Stimulated activated CD8-positive, alpha-beta memory T cell treated with anti-CD3 and anti-CD28 coated beads, Interleukin-15, amount 100 ng/mL, for 1 hour (primary cell): Measurements from ENCODE around the gene TMEM120A.

Source experiments
- DNase-seq: peaks from one replicate; pipeline ENCODE4 v3.0.0-alpha.2; 2020; ENCODE audit warnings: low read depth

Gene TMEM120A

DNA sequence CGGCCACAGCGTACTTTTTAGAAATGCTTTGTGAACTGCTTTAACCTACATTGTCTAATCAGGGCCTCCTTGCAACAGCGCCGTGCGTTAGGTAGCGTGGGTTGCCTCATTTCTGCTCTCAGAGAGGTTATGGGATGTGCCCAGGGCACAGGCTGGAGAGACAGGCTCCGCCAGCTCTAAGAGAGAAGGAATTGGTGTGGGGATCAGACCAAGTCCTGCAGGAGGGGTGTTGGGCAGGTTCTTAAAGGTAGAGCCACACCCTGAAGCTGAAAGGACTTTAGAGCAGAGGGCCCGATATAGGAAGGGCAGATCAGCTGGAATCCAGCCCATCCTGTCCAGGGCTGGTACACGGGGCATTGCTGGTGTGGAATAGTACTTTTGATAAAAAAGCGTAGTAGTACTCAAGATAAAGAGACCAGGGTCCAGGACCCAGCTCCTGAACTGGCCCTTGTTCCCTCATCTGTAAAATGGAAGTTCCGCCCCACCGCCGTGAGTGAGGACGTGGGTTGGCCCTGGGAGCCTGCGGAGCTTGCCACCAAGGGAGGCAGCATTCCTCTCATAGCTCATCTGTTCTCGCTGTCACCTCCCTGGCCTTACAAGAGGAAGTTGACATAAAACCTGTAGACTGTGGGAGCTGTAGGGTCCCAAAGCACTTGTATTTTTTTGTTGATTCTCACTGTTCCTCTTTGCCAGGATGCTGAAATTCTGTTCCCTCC is 37.2 kb downstream of the TMEM120A start:
- DNase-seq: no peak

DNA sequence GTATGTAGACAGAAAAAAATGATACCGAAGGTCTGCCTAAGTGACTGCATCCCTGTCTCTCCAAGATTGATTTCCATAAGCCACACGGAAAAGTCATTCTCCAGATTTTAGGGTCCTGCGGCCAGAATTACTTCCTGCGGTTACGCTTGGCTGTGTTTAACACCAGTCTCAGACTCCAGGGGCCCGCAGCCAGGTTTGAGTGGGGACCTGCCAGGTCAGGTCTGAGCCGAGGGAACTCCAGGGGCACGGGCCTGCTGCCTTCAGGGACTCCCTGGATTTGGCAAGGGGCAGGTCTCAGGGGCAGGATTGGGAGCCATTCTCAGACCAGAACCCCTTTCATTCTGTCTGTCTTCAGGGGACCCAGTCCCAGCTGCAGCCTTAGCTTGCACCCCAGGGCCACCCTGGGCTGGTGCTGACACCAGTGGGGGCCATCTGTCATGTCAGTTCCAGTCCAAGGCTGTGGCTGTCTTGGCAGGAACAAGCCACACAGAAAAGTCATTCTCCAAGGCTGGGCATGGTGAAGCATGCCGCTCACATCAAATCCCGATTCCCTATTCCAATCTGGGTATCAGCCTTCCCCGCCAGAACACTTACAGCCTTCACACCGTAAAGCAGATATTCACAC is 39.0 kb downstream of the TMEM120A start:
- no peak for DNase-seq

DNA sequence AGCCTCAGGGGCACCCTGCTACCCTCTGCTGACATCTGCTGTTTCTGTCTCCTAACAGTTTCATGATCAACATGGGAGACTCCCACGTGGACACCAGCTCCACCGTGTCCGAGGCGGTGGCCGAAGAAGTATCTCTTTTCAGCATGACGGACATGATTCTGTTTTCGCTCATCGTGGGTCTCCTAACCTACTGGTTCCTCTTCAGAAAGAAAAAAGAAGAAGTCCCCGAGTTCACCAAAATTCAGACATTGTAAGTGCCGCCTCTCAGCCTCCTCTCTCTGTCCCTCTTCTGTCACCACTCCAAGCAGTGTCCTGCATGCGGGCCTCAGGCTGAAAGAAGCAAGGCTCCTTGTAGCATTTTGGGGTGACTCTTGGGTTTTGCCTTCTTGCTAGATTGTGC is 40.5 kb downstream of the TMEM120A start:
- DNase-seq: no peak

DNA sequence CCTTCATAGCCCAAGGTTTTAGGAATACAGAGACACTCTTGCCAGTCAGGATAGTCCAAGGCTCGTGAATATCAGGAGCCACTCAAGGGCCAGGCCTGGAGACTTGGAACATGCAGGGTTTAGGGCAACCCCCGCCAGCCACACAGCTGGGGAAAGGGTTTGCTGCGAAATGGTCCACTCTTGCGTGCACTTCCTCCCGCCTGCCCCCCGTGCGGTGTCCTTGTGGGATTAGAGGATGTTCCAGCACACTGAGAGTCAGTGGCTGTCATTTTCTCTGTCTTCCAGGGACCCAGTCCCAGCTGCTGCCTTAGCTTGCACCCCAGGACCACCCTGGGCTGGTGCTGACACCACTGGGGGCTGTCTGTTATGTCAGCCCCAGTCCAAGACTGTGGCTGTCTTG is 41.0 kb downstream of the TMEM120A start:
- DNase-seq: no peak

DNA sequence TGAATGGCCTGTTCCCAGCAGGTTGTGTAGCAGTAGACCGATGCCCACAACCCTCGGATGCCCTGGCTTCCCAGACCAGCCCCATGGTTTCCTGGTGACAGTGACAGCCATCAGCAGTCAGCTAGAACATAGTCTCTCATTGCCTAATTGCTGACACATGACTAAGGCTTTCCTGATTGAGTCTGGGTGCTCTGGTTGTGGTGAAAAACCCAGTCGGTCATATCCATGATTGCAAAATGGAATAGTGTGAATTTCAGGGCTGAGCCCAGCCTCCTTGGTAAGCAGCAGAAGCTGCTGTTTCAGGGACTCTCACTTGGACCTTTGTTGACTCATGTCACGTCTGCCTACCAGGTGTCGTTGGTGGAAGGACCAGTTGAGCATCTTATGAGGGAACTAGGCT is 42.9 kb downstream of the TMEM120A start:
- DNase-seq: no peak

DNA sequence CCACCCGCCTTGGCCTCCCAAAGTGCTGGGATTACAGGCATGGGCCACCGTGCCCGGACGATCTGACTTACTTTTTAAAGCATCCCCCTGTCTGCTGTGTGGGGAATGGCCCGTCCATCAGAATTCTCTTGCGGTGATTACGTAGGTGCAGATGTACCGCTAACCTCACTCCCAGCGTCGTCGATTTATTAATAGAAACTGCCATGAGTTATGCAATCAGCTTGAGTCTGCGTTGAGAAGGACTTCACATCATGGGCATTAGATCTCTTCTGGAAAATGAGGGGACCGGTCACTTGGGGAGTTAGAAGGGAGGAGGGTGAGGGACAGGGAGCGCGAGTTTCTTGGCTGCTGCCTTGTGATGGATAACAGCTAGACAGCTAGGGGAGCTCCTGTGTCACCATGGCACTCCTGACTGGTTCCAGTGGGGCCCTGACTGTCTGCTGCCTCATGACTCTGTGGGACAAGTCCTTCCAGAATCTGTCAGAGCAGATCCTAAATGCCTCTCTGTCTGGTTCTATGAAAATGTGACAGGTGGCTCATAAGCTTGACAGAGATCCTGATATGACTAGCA is 44.2 kb downstream of the TMEM120A start:
- no peak for DNase-seq

DNA sequence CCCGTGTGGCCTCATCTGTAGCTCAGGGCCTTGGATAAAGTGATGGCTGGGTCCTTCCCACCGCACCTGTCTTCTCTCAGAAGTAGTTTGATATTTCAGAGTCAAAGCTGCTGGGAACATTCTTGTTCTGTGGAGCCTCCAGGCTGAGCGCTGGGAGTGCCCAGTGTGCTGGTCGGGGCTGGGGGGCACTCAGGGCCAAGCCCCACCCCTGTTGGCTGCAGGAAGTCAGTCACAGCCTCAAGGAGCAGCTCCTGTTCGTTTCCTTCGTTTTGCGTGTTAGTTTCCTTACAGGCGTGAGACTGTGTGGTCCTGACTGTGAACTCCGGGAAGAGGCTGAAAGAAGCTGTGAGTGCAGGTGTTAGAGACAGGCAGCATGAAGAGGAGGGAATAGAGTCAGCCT is 46.2 kb downstream of the TMEM120A start:
- DNase-seq: no peak

DNA sequence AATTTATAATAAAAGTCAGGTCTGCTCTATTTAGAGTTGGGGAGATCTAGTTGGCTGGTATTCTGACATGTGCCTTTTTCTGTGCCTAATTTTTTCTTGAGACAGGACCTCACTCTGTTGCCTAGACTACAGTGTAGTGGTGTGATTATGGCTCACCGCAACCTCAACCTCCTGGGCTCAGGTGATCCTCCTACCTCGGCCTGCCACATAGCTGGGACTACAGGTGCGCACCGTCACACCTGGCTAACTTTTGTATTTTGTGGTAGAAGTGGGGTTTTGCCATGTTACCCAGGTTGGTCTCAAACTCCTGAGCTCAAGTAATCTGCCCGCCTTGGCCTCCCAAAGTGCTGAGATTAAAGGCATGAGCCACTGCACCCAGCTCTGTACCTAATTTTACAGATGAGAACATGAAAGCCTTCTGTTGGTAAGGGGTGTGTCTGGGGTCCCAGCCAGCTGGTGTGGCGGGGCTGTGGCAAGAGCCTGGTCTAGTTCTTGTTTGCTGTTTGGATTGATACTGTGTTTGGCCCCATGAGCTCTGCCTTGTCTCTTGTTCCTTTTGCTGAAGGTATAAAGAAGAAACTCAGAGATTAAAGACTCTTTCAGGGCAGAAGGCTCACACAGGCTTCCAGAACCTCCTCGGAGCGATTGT is 48.1 kb downstream of the TMEM120A start:
- DNase-seq: no peak

DNA sequence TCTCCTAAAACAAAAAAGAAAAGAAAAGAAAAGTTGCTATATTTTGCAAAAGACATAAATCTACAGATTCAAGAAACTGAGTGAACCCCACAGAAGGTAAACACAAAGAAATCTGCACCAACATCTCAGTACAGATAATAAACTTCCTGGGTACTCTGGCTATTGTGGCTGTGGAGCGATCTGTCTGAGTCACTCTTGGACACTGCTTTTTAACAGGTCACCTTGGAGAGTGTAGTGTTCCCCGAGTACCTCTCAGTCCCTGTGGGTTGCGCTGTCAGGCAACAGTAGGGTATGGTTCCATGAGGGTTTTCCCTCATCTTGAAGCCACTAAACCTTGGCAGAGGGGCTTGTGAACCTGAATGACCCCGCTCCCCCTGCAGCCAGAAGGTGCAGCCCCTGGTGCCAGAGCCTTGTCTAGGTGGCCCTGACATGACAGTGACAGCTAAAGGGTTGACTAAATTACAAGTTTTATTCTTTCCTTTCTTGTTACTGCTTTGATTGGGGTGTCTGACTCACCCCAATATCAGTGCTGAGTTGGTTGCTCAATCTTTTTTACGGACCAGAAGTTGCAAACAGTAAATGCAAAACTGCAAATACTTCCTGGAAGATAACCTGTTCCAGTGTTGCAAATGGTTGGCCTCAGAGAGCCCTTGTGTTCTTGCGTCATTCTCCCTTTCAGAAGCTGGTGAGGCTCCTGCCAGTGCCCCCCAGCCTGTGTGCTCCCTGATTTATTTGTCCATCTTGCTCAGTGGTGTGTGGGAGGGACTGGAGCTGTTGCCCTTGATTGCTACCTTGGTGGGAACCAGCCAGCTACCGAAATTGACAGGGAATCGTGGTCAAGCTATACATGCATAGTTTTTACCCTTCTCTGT is 48.9 kb downstream of the TMEM120A start:
- no peak for DNase-seq

DNA sequence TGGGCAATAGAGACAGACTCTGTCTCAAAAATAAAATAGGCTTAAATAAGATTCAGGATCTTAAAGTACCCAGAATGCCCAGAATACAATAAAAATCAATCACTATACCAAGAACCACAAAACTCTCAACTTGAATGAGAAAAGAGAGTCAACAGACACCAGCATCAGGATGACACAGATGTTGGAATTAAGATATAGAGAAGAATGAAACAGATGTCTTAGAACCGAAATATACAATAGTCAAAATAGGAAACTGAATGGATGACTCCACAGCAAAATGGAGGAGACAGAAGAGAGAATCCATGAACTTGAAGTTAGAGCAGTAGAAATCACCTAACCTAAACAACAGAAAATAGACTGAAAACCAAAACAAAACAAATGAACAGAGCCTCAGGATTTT is 49.9 kb downstream of the TMEM120A start:
- no peak for DNase-seq

DNA sequence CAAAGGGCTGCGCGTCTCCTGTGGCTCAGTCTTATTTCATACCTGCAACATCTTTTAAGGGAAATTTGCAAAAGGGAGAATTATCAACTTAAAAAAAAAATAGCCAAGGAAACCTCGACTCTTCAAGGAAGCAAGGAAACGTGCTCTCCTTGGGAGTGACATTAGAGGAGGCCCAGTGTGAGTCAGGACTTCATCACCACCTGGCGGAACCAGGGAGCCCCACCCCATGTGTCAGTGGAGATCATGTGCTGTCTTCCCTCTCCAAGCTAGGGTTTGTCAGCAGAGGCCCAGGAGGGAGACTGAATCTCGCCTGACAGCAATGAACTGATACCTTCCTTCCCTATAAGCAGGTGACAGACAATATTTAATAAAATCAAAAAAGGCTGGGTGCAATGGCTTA is 50.5 kb downstream of the TMEM120A start:
- no peak for DNase-seq

DNA sequence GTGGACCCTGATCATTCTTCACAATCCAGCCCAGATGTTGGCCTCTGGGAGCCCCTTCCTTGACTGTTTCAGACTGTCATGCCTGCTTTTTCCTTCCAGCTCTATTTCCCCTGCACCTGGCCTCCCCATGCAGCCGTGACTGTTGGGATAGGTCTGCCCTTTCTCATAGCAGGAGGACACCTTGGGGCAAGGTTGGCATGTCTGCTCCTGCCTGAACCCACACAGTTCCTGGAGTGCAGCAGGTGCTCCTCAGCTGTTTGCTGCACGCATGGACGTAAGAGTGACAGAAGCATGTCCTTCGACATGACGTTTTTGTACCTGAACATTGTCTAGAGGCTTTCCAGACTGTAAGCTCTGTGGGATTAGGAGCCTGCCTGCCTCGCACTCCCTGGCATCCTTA is 55.5 kb downstream of the TMEM120A start:
- no peak for DNase-seq

DNA sequence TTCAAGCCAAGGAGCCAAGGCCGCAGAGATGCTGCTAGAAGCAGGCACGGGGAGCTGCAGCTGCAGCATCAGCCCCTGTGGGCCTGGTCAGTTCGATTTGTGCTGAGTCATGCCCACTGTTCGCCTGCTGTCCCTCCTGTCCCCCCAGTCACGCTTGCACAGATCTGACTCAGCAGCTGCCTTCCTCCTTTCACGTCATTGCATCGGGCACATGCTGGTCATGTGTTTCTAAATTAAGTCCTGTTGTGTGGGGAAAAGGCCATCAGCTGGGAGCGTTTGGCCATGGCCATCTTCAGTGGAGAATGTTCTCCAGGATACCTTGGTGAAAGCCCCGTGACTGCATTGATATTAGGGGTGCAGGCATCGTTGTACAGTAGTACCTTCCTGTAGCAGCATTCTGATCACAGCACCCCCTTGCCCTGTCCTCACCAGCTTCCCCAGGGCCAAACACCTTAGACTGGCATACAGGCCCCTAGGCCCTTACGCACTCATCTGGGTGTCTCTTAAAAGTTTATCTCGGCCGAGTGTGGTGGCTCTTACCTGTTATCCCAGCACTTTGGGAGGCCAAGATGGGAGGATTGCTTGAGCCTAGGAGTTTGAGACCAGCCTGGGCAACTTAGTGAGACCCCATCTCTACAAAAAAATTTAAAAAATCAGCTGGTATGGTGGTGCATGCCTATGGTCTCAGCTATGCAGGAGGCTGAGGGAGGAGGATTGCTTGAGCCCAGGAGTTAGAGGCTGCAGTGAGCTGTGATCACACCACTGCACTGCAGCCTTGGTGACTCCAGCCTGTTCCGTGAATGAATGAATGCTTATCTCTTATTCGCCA is 56.2 kb downstream of the TMEM120A start:
- no peak for DNase-seq
